ENCODE measurements around the gene CORO2A. TPM values are rescaled to one million over a fixed set of nuclear protein-coding genes. Genes with fewer than 3 reads are reported as not detected.

CORO2A gene
- total RNA-seq, 1 donor from 2014 or later: 2.4 TPM

DNA sequence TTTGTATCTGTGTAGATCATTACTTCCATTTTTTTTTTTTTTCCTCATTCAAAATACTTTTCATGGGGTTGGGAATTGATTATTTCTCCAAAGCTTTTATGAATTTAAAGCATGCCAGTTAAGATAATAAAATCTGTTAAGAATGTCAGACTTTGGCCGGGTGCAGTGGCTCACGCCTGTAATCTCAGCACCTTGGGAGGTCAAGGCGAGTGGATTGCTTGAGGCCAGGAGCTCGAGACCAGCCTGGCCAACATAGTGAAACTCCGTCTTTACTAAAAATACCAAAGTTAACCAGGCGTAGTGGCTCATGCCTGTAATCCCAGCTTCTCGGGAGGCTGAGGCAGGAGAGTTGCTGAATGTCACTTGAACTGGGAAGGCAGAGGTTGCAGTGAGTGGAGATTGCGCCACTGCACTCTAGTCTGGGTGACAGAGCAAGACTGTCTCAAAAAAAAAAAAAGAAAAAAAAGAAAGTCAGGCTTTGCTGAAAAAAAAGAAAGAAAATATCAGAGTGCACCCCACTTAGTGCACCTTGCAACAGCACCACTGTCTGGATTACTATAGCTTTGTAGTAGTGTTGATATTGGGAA lies 44.6 kb upstream of the CORO2A start:
- no peaks in the 10 kb centered on the region for H3K9me3 Mint-ChIP-seq
- H3K27ac ChIP-seq: no peak overlapping the region

DNA sequence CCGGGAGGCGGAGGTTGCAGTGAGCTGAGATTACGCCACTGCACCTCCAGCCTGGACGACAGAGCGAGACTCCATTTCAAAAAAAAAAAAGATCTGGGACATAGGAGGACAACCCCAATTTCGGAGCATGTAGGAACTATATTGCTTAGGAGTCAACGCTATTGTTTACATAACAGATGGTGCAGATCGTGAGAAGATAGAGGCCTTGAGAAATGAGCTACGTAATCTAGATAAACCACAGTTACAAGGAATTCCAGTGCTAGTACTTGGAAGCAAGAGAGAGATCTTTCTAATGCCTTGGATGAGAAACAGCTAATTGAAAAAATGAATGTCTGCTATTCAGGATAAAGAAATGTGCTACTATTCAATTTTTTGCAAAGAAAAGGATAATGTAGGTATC lies 42.7 kb upstream of the CORO2A start:
- Histone ChIP-seq H3K4me3 (no peak overlapping the region), H4K20me1 (ENCODE audit: low read depth) (no peaks in the 10 kb centered on the region), H3K36me3 (no peaks in the 10 kb centered on the region), H3K9ac (no peak overlapping the region), H3K4me2 (no peak overlapping the region), H3K27ac (no peak overlapping the region), H3K27me3 (no peaks in the 10 kb centered on the region), H3K79me2 (ENCODE audit: low read depth) (no peaks in the 10 kb centered on the region), H3K9me3 (ENCODE audit: low read depth) (no peaks in the 10 kb centered on the region), H3F3A (ENCODE audit: low read depth) (no peaks in the 10 kb centered on the region), H2AFZ (replicated peaks) (no peak overlapping the region), H3K4me1 (no peaks in the 10 kb centered on the region)
- Mint-ChIP-seq H3K27ac (no peak overlapping the region), H3K36me3 (no peaks in the 10 kb centered on the region), H3K4me1 (peaks cover 2% of the 10 kb centered on the region), H3K9me3 (no peaks in the 10 kb centered on the region), H3K4me3 (no peak overlapping the region), H3K27me3 (ENCODE audit: insufficient read depth, low read depth) (peaks cover 2% of the 10 kb centered on the region)
- no peak for DNase-seq (ENCODE audit: low spot score)
- TF ChIP-seq EZH2 (IDR thresholded peaks at IDR 0.05) (no peak), EZH2phosphoT487 (IDR thresholded peaks at IDR 0.05) (no peak)
- TF ChIP-seq, protein P1, sequence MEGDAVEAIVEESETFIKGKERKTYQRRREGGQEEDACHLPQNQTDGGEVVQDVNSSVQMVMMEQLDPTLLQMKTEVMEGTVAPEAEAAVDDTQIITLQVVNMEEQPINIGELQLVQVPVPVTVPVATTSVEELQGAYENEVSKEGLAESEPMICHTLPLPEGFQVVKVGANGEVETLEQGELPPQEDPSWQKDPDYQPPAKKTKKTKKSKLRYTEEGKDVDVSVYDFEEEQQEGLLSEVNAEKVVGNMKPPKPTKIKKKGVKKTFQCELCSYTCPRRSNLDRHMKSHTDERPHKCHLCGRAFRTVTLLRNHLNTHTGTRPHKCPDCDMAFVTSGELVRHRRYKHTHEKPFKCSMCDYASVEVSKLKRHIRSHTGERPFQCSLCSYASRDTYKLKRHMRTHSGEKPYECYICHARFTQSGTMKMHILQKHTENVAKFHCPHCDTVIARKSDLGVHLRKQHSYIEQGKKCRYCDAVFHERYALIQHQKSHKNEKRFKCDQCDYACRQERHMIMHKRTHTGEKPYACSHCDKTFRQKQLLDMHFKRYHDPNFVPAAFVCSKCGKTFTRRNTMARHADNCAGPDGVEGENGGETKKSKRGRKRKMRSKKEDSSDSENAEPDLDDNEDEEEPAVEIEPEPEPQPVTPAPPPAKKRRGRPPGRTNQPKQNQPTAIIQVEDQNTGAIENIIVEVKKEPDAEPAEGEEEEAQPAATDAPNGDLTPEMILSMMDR (IDR thresholded peaks at IDR 0.05): no peak

More for the DNA sequence above, 44.6 kb upstream of the CORO2A start:
- no peak overlapping the region for H3K4me3 ChIP-seq
- no peaks in the 10 kb centered on the region for H3F3A ChIP-seq (ENCODE audit: low read depth)
- DNase-seq (ENCODE audit: low spot score): no peak
- Mint-ChIP-seq H3K4me1 (peaks cover 2% of the 10 kb centered on the region), H3K27me3 (ENCODE audit: insufficient read depth, low read depth) (peaks cover 3% of the 10 kb centered on the region), H3K36me3 (no peaks in the 10 kb centered on the region), H3K4me3 (no peak overlapping the region), H3K27ac (no peak overlapping the region)
- no peaks in the 10 kb centered on the region for H3K79me2 ChIP-seq (ENCODE audit: low read depth)
- H3K9ac ChIP-seq: no peak overlapping the region
- no peaks in the 10 kb centered on the region for H3K4me1 ChIP-seq
- no peaks in the 10 kb centered on the region for H3K36me3 ChIP-seq
- H4K20me1 ChIP-seq (ENCODE audit: low read depth): no peaks in the 10 kb centered on the region
- no peaks in the 10 kb centered on the region for H3K27me3 ChIP-seq
- TF ChIP-seq EZH2 (IDR thresholded peaks at IDR 0.05) (no peak), EZH2phosphoT487 (IDR thresholded peaks at IDR 0.05) (no peak)
- TF ChIP-seq, protein P1 (IDR thresholded peaks at IDR 0.05): no peak
- H3K4me2 ChIP-seq: no peak overlapping the region
- H3K9me3 ChIP-seq (ENCODE audit: low read depth): no peaks in the 10 kb centered on the region
- H2AFZ ChIP-seq (replicated peaks): no peak overlapping the region

DNA sequence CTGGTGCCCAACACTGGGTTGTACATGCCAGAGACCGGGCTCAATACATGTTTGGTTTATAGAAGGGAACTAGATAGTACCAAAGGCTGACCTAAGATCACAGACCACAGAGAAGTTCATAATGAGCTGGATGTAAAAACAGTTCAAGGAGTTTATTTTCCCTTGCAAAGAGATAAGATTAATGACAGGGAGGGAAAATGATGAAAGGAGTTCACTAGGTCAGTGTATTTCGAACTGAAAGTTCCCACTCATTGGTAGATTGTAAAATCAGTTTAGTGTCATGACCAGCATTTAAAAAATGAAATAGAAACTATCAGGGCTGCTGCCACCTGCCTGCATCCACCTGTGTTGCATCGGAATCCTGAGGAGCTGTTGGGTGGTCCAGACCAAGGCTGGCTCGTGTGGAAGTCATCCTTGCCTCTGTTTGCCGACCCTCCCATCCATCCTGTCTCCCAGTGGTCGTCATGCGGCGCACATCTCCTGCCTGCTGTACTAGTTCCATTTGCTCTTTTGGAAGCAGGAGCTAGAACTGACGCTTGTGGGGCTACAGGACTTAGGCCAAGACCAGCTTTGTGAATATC lies 41.9 kb upstream of the CORO2A start:
- H3K4me3 ChIP-seq: no peak overlapping the region
- TF ChIP-seq, protein P1 (IDR thresholded peaks at IDR 0.05): peak; percentile 18
- no peak for TF ChIP-seq EZH2 (IDR thresholded peaks at IDR 0.05)
- H3K27me3 Mint-ChIP-seq (ENCODE audit: insufficient read depth, low read depth): peaks cover 5% of the 10 kb centered on the region
- H3K4me1 ChIP-seq: no peaks in the 10 kb centered on the region
- no peak for DNase-seq (ENCODE audit: low spot score)
- H3K9me3 ChIP-seq (ENCODE audit: low read depth): no peaks in the 10 kb centered on the region
- peaks cover 2% of the 10 kb centered on the region for H3K4me1 Mint-ChIP-seq
- H3K9ac ChIP-seq: no peak overlapping the region
- no peaks in the 10 kb centered on the region for H3K27me3 ChIP-seq
- H2AFZ ChIP-seq (replicated peaks): no peak overlapping the region
- no peak overlapping the region for H3K27ac Mint-ChIP-seq
- H3K4me3 Mint-ChIP-seq: no peak overlapping the region
- H3K79me2 ChIP-seq (ENCODE audit: low read depth): no peaks in the 10 kb centered on the region
- no peaks in the 10 kb centered on the region for H3K36me3 Mint-ChIP-seq
- H4K20me1 ChIP-seq (ENCODE audit: low read depth): no peaks in the 10 kb centered on the region
- no peaks in the 10 kb centered on the region for H3K9me3 Mint-ChIP-seq
- H3K27ac ChIP-seq: no peak overlapping the region
- H3K36me3 ChIP-seq: no peaks in the 10 kb centered on the region
- no peaks in the 10 kb centered on the region for H3F3A ChIP-seq (ENCODE audit: low read depth)
- H3K4me2 ChIP-seq: no peak overlapping the region

Data from neural progenitor cell (in vitro differentiated cells).